ENCODE data around the gene ODAD2.

- TF ChIP-seq, protein P1, sequence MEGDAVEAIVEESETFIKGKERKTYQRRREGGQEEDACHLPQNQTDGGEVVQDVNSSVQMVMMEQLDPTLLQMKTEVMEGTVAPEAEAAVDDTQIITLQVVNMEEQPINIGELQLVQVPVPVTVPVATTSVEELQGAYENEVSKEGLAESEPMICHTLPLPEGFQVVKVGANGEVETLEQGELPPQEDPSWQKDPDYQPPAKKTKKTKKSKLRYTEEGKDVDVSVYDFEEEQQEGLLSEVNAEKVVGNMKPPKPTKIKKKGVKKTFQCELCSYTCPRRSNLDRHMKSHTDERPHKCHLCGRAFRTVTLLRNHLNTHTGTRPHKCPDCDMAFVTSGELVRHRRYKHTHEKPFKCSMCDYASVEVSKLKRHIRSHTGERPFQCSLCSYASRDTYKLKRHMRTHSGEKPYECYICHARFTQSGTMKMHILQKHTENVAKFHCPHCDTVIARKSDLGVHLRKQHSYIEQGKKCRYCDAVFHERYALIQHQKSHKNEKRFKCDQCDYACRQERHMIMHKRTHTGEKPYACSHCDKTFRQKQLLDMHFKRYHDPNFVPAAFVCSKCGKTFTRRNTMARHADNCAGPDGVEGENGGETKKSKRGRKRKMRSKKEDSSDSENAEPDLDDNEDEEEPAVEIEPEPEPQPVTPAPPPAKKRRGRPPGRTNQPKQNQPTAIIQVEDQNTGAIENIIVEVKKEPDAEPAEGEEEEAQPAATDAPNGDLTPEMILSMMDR (IDR thresholded peaks at IDR 0.05): no peak
- TF ChIP-seq POLR2A (IDR thresholded peaks at IDR 0.05): no peak
These were observed 228.7 kb downstream of the ODAD2 start for GRCh38 chr10:27770181-27770580.
